ENCODE results near the gene FKBP6. TPM values are rescaled to one million over a fixed set of nuclear protein-coding genes. Genes with fewer than 3 reads are reported as not detected.

Gene FKBP6
- total and polyA plus RNA-seq, 9 of the 15 experiments (the other 6 are each of a cell fraction or from before 2014, with no cell fraction given): not detected

DNA sequence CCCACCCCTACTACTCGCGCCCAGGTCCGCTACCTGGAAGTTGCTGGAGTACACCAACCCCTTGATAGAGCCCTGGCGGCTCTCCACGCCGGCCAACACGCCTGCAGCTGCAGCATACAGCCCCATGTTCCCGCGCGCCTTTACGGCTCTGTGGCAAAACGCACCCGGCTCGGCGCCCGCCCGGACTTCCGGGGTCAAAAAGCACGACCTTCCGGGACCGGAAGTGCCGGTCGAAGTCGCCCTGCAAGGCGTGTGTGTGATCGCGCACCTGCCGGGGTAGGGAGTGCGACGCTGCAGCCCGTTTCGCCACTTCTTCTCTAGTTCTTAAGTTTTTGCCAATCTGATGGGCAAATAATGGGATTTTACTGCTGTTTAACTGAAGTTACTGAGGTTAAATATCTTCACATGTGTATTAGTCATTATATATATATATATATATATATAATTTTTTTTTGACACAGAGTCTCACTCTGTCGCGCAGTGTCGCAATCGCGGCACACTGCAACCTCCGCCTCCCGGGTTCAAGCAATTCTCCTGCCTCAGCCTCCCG, 19.2 kb upstream of the FKBP6 start, which contains the start of gene NSUN5 (continued):
- TF ChIP-seq, protein P1, sequence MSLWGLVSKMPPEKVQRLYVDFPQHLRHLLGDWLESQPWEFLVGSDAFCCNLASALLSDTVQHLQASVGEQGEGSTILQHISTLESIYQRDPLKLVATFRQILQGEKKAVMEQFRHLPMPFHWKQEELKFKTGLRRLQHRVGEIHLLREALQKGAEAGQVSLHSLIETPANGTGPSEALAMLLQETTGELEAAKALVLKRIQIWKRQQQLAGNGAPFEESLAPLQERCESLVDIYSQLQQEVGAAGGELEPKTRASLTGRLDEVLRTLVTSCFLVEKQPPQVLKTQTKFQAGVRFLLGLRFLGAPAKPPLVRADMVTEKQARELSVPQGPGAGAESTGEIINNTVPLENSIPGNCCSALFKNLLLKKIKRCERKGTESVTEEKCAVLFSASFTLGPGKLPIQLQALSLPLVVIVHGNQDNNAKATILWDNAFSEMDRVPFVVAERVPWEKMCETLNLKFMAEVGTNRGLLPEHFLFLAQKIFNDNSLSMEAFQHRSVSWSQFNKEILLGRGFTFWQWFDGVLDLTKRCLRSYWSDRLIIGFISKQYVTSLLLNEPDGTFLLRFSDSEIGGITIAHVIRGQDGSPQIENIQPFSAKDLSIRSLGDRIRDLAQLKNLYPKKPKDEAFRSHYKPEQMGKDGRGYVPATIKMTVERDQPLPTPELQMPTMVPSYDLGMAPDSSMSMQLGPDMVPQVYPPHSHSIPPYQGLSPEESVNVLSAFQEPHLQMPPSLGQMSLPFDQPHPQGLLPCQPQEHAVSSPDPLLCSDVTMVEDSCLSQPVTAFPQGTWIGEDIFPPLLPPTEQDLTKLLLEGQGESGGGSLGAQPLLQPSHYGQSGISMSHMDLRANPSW (CRISPR knock-in tag; IDR thresholded peaks at IDR 0.05): no peak
- TF ChIP-seq ZNF780A (CRISPR knock-in tag; IDR thresholded peaks at IDR 0.05) (no peak), KDM5B (IDR thresholded peaks at IDR 0.05; ENCODE audit: insufficient replicate concordance, low read depth, low read length) (peak; percentile 89), MEF2D (tag; conservative IDR thresholded peaks at IDR 0.05; ENCODE audit: low read depth) (no peak), SAFB (IDR thresholded peaks at IDR 0.05; ENCODE audit: borderline replicate concordance, low read depth, low read length) (no peak), NCOR1 (IDR thresholded peaks at IDR 0.05) (no peak), BCOR (IDR thresholded peaks at IDR 0.05) (no peak), ZNF184 (CRISPR knock-in tag; IDR thresholded peaks at IDR 0.05) (no peak), SREBF1 (IDR thresholded peaks at IDR 0.05; ENCODE audit: borderline replicate concordance, low read depth, low read length) (no peak), ZFP30 (CRISPR knock-in tag; IDR thresholded peaks at IDR 0.05; ENCODE audit: borderline replicate concordance) (no peak), ZNF324 (CRISPR knock-in tag; IDR thresholded peaks at IDR 0.05) (no peak), ZSCAN29 (IDR thresholded peaks at IDR 0.05) (no peak), NFE2L1 (tag; IDR thresholded peaks at IDR 0.05; ENCODE audit: borderline replicate concordance, low read depth) (no peak), KLF6 (CRISPR knock-in tag; IDR thresholded peaks at IDR 0.05; ENCODE audit: borderline replicate concordance) (peak; percentile 50; the same call in 1 of the 2 replicates), KDM4B (IDR thresholded peaks at IDR 0.05; ENCODE audit: borderline replicate concordance in 2 of 2, low read depth in 1 of 2) (peak in 1 of 2 experiments; percentile 83; a peak in 1 of 4 replicates), FOXJ2 (tag; IDR thresholded peaks at IDR 0.05) (no peak), GABPB1 (CRISPR knock-in tag; IDR thresholded peaks at IDR 0.05) (peak; percentile 94), COPS2 (conservative IDR thresholded peaks at IDR 0.05) (no peak)
- TF ChIP-seq, protein P2, sequence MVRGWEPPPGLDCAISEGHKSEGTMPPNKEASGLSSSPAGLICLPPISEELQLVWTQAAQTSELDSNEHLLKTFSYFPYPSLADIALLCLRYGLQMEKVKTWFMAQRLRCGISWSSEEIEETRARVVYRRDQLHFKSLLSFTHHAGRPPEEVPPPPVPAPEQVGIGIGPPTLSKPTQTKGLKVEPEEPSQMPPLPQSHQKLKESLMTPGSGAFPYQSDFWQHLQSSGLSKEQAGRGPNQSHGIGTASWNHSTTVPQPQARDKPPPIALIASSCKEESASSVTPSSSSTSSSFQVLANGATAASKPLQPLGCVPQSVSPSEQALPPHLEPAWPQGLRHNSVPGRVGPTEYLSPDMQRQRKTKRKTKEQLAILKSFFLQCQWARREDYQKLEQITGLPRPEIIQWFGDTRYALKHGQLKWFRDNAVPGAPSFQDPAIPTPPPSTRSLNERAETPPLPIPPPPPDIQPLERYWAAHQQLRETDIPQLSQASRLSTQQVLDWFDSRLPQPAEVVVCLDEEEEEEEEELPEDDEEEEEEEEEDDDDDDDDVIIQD (CRISPR knock-in tag; IDR thresholded peaks at IDR 0.05): no peak
- TF ChIP-seq, protein P3, sequence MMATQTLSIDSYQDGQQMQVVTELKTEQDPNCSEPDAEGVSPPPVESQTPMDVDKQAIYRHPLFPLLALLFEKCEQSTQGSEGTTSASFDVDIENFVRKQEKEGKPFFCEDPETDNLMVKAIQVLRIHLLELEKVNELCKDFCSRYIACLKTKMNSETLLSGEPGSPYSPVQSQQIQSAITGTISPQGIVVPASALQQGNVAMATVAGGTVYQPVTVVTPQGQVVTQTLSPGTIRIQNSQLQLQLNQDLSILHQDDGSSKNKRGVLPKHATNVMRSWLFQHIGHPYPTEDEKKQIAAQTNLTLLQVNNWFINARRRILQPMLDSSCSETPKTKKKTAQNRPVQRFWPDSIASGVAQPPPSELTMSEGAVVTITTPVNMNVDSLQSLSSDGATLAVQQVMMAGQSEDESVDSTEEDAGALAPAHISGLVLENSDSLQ (IDR thresholded peaks at IDR 0.05): no peak
- TF ChIP-seq, protein P4, sequence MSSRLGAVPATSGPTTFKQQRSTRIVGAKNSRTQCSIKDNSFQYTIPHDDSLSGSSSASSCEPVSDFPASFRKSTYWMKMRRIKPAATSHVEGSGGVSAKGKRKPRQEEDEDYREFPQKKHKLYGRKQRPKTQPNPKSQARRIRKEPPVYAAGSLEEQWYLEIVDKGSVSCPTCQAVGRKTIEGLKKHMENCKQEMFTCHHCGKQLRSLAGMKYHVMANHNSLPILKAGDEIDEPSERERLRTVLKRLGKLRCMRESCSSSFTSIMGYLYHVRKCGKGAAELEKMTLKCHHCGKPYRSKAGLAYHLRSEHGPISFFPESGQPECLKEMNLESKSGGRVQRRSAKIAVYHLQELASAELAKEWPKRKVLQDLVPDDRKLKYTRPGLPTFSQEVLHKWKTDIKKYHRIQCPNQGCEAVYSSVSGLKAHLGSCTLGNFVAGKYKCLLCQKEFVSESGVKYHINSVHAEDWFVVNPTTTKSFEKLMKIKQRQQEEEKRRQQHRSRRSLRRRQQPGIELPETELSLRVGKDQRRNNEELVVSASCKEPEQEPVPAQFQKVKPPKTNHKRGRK (tag; IDR thresholded peaks at IDR 0.05): no peak
